Stimulated activated CD4-positive, alpha-beta T cell treated with anti-CD3 and anti-CD28 coated beads, Interleukin-2, amount 100 ng/mL, for 24 hours (primary cell): Measurements from ENCODE around the gene BCL3.

Source experiments
- DNase-seq, 2 donors: peaks; one replicate each; pipeline ENCODE4 v3.0.0-alpha.2; 2020

The BCL3 gene

GRCh38 chr19:44722131-44723121 is 26.1 kb upstream of the BCL3 start:
- DNase-seq = no peak

- no peak for DNase-seq
These were observed 25.1 kb upstream of the BCL3 start for GRCh38 chr19:44723299-44723951.

- peak; percentile 78 to 81 for DNase-seq
These were observed 24.6 kb upstream of the BCL3 start for GRCh38 chr19:44723952-44724319.

GRCh38 chr19:44725251-44725650 is 23.3 kb upstream of the BCL3 start:
- no peak for DNase-seq

- no peak for DNase-seq
These were observed 22.8 kb upstream of the BCL3 start for GRCh38 chr19:44725684-44726083.

GRCh38 chr19:44726465-44726864 is 22.0 kb upstream of the BCL3 start:
- no peak for DNase-seq

- DNase-seq = no peak
These were observed 20.3 kb upstream of the BCL3 start for GRCh38 chr19:44728178-44728577.

GRCh38 chr19:44729516-44730033 is 18.9 kb upstream of the BCL3 start:
- no peak for DNase-seq

- no peak for DNase-seq
These were observed 17.4 kb upstream of the BCL3 start for GRCh38 chr19:44731081-44731480.

- no peak for DNase-seq
These were observed 16.9 kb upstream of the BCL3 start for GRCh38 chr19:44731622-44732021.

GRCh38 chr19:44732235-44733014 is 16.1 kb upstream of the BCL3 start:
- no peak for DNase-seq

- no peak for DNase-seq
These were observed 14.2 kb upstream of the BCL3 start for GRCh38 chr19:44734357-44734756.

GRCh38 chr19:44735011-44735410 is 13.5 kb upstream of the BCL3 start:
- DNase-seq = no peak

GRCh38 chr19:44737238-44738071 is 11.1 kb upstream of the BCL3 start:
- no peak for DNase-seq

- DNase-seq = no peak
These were observed 10.4 kb upstream of the BCL3 start for GRCh38 chr19:44738136-44738535.

- no peak for DNase-seq
These were observed 9.6 kb upstream of the BCL3 start for GRCh38 chr19:44738603-44739558.

GRCh38 chr19:44740351-44740824 is 8.1 kb upstream of the BCL3 start:
- no peak for DNase-seq

GRCh38 chr19:44741258-44741731 is 7.2 kb upstream of the BCL3 start:
- no peak for DNase-seq

GRCh38 chr19:44741841-44742329 is 6.6 kb upstream of the BCL3 start:
- DNase-seq = peak in 1 of 2 donors; percentile 43

- no peak for DNase-seq
These were observed 6.0 kb upstream of the BCL3 start for GRCh38 chr19:44742330-44743061.
